Right cardiac atrium (tissue), 5 donors: Measurements from ENCODE around the gene DLK2. TPM values are rescaled to one million over a fixed set of nuclear protein-coding genes. Genes with fewer than 3 reads are reported as not detected.

ENCODE experiments used
- ATAC-seq, 2 donors: fragments of 200-7000 bp; cut with Tn5 transposase; one replicate each; pipeline versions ENCODE4 v1.8.0 to v1.9.1; 2020; ENCODE audit warnings: moderate library complexity in 2 of 2, mild to moderate bottlenecking in 1 of 2
- DNase-seq, 3 donors: peaks; one replicate each; pipeline ENCODE4 v3.0.0-alpha.2; 2020
- H3K27ac ChIP-seq: one replicate; pipeline ENCODE4 v1.5.1; 2013; ENCODE audit warnings: mild to moderate bottlenecking, low read length, control low read depth, moderate library complexity
- H3K27me3 ChIP-seq: one replicate; pipeline ENCODE4 v1.6.1; 2013; ENCODE audit not compliant: control insufficient read depth, insufficient read depth
- H3K4me1 ChIP-seq: one replicate; pipeline ENCODE4 v1.6.1; 2013; ENCODE audit warnings: low read length; ENCODE audit not compliant: control insufficient read depth, insufficient read depth
- H3K4me3 ChIP-seq: one replicate; pipeline ENCODE4 v1.5.1; 2013; ENCODE audit warnings: low read length, control low read depth
- H3K9me3 ChIP-seq: one replicate; pipeline ENCODE4 v1.6.1; 2013; ENCODE audit warnings: low read length; ENCODE audit not compliant: control insufficient read depth
- WGBS: extraction: QIAGEN DNeasy Blood & Tissue Kit; methylation state at CpG from one replicate; pipeline ENCODE4 v1.1.7; 2013; 5-methylcytosine and 5-hydroxymethylcytosine counted together
- intact Hi-C, 4 donors: fragments of 100-400 bp; cut with DNase I; formaldehyde crosslinking; loops; one replicate each; pipeline versions ENCODE4 v1.11.0 to v1.14.0; 2022 to 2023
- microRNA-seq, 2 donors: library from miRNA; unstranded; fragments of <30 nt; microRNA quantifications; one replicate each; pipeline ENCODE4 v1.2.0, GENCODE V29; 2020 to 2021
- polyA plus RNA-seq: library from polyadenylated mRNA; stranded (reverse); fragments of 200-250 nt; gene quantifications from one replicate; pipeline ENCODE4 v1.2.3, GENCODE V29; 2013
- total RNA-seq, 4 donors: library from RNA; stranded (reverse); fragmentation: NEBNext Ultra II Directional; extraction: Animal tissue kit (Norgen Biotek cat#: 25700); gene quantifications; one replicate each; pipeline ENCODE4 v1.2.1, GENCODE V29; 2021
- donor health status: healthy with polysubstance abuse.
- donor health status: DM: no; HTN: yes; CAD: no.
- donor health status: DM: no; HTN: no; CAD: no.
- donor health status: DM: no; HTN: yes; CAD: no; lungs with severe emphysema.
- donor health status: DM: yes; HTN: yes; CAD: no.

DLK2 gene
- total and polyA plus RNA-seq, 5 donors, result 0.42 to 1.1 (median 0.48) TPM; not detected in 1

GRCh38 chr6:43402820-43403219 is 52.5 kb downstream of the DLK2 start:
- WGBS, result 74% methylated on average over 1 of the region's 1 CpG
- Histone ChIP-seq H3K27ac (no peak overlapping the region), H3K9me3 (no peaks in the 10 kb centered on the region), H3K27me3 (no peaks in the 10 kb centered on the region), H3K4me3 (no peak overlapping the region), H3K4me1 (no peaks in the 10 kb centered on the region)
- DNase-seq (no peak), ATAC-seq (no peak)
- intact Hi-C loops, result no loop called here

GRCh38 chr6:43401730-43402129 is 53.6 kb downstream of the DLK2 start:
- Histone ChIP-seq H3K9me3 (no peaks in the 10 kb centered on the region), H3K27ac (no peak overlapping the region), H3K27me3 (no peaks in the 10 kb centered on the region), H3K4me1 (no peaks in the 10 kb centered on the region), H3K4me3 (no peak overlapping the region)
- peak; percentile 68 to 92 for ATAC-seq
- peak in 1 of 3 donors; percentile 53 for DNase-seq
- intact Hi-C loops, result no loop called here
- 66% methylated on average over 3 of the region's 3 CpGs for WGBS

Small RNAs within 50 kb of the gene (microRNA-seq; reads per million reads assigned to microRNA genes)
- gene MIR6780B, result 0 reads per million in 2 donors

Other genes with a start within 250 kb of the DLK2 start
- gene DNPH1, start 226.1 kb downstream of the DLK2 start, total RNA-seq, result 10 to 100 TPM; 25.7 to 43.2 (median 33.8) TPM
- gene DNPH1, start 226.1 kb downstream of the DLK2 start, polyA plus RNA-seq, result 60.4 TPM
- under 1 TPM; 0.33 to 0.69 (median 0.58) TPM for gene TTBK1, start 212.1 kb downstream of the DLK2 start, total RNA-seq
- gene TTBK1, start 212.1 kb downstream of the DLK2 start, polyA plus RNA-seq, result 0.29 TPM
- not detected for gene SLC22A7, start 157.3 kb downstream of the DLK2 start, total RNA-seq
- gene SLC22A7, start 157.3 kb downstream of the DLK2 start, polyA plus RNA-seq, result not detected
- 1 to 10 TPM; 1.5 to 3.4 (median 2.7) TPM for gene CRIP3, start 146.7 kb downstream of the DLK2 start, total RNA-seq
- 2.6 TPM for gene CRIP3, start 146.7 kb downstream of the DLK2 start, polyA plus RNA-seq
- 10 to 100 TPM in 3 of 4 donors, 1 to 10 TPM in 1; 9.2 to 14.0 (median 11.4) TPM for gene ZNF318, start 85.9 kb downstream of the DLK2 start, total RNA-seq
- 4.6 TPM for gene ZNF318, start 85.9 kb downstream of the DLK2 start, polyA plus RNA-seq
- gene ABCC10, start 28.0 kb downstream of the DLK2 start, total RNA-seq, result 10 to 100 TPM; 11.0 to 16.0 (median 14.0) TPM
- 12.7 TPM for gene ABCC10, start 28.0 kb downstream of the DLK2 start, polyA plus RNA-seq
- gene TJAP1, start 22.0 kb upstream of the DLK2 start, total RNA-seq, result 10 to 100 TPM; 17.2 to 23.9 (median 20.1) TPM
- 15.5 TPM for gene TJAP1, start 22.0 kb upstream of the DLK2 start, polyA plus RNA-seq
- gene LRRC73, start 54.8 kb upstream of the DLK2 start, total RNA-seq, result 1 to 10 TPM in 3 of 4 donors, under 1 TPM in 1; 0.82 to 2.5 (median 1.7) TPM
- gene LRRC73, start 54.8 kb upstream of the DLK2 start, polyA plus RNA-seq, result 1.1 TPM
- gene YIPF3, start 61.4 kb upstream of the DLK2 start, total RNA-seq, result 10 to 100 TPM; 70.3 to 84.1 (median 71.9) TPM
- gene YIPF3, start 61.4 kb upstream of the DLK2 start, polyA plus RNA-seq, result 95.0 TPM
- gene POLR1C, start 61.5 kb upstream of the DLK2 start, total RNA-seq, result 10 to 100 TPM; 14.1 to 24.8 (median 15.6) TPM
- 13.9 TPM for gene POLR1C, start 61.5 kb upstream of the DLK2 start, polyA plus RNA-seq
- gene XPO5, start 120.5 kb upstream of the DLK2 start, total RNA-seq, result 10 to 100 TPM; 10.4 to 18.5 (median 14.7) TPM
- gene XPO5, start 120.5 kb upstream of the DLK2 start, polyA plus RNA-seq, result 4.9 TPM
- gene POLH, start 120.6 kb upstream of the DLK2 start, total RNA-seq, result 1 to 10 TPM; 5.6 to 9.4 (median 8.5) TPM
- 3.1 TPM for gene POLH, start 120.6 kb upstream of the DLK2 start, polyA plus RNA-seq
- gene GTPBP2, start 173.7 kb upstream of the DLK2 start, total RNA-seq, result 10 to 100 TPM; 21.8 to 30.7 (median 28.5) TPM
- gene GTPBP2, start 173.7 kb upstream of the DLK2 start, polyA plus RNA-seq, result 24.6 TPM
- 10 to 100 TPM; 24.4 to 25.6 (median 25.0) TPM for gene MAD2L1BP, start 180.3 kb upstream of the DLK2 start, total RNA-seq
- gene MAD2L1BP, start 180.3 kb upstream of the DLK2 start, polyA plus RNA-seq, result 21.6 TPM
- gene RSPH9, start 189.5 kb upstream of the DLK2 start, total RNA-seq, result under 1 TPM in 3 of 4 donors, not detected in 1; 0.11 to 0.18 (median 0.14) TPM
- 0.29 TPM for gene RSPH9, start 189.5 kb upstream of the DLK2 start, polyA plus RNA-seq
- gene MRPS18A, start 232.2 kb upstream of the DLK2 start, total RNA-seq, result 10 to 100 TPM; 33.1 to 39.0 (median 34.9) TPM
- 58.0 TPM for gene MRPS18A, start 232.2 kb upstream of the DLK2 start, polyA plus RNA-seq